ENCODE measurements around the gene CLCN7. TPM values are rescaled to one million over a fixed set of nuclear protein-coding genes. Genes with fewer than 3 reads are reported as not detected.

The CLCN7 gene
- total and polyA plus RNA-seq, 2 experiments from 2014 or later = 17.4 to 53.8 TPM

- Mint-ChIP-seq H3K36me3 (ENCODE audit: low read depth) (peaks cover 15% of the 10 kb centered on the region), H3K27me3 (ENCODE audit: insufficient read depth, low read depth, poor library complexity) (peaks cover 9% of the 10 kb centered on the region), H3K27ac (no peak overlapping the region), H3K9me3 (no peaks in the 10 kb centered on the region), H3K4me3 (no peak overlapping the region), H3K4me1 (no peaks in the 10 kb centered on the region; the same call in 2 of the 3 replicates)
- H3K27me3 ChIP-seq (ENCODE audit: insufficient read depth) = no peaks in the 10 kb centered on the region
- ATAC-seq (no peak), DNase-seq (ENCODE audit: low spot score) (no peak)
- H4K20me1 ChIP-seq (replicated peaks; ENCODE audit: insufficient read depth) = no peaks in the 10 kb centered on the region
- H3K9me2 ChIP-seq (ENCODE audit: insufficient read depth) = no peaks in the 10 kb centered on the region
- no peak overlapping the region for H3K4me2 ChIP-seq
- no peak overlapping the region for H3K4me3 ChIP-seq
- H3K79me2 ChIP-seq (replicated peaks; ENCODE audit: insufficient read depth) = no peaks in the 10 kb centered on the region
- no peak overlapping the region for H3K27ac ChIP-seq (ENCODE audit: low read depth)
- no peaks in the 10 kb centered on the region for H3K36me3 ChIP-seq (ENCODE audit: insufficient read depth)
- TF ChIP-seq STAT1 (IDR thresholded peaks at IDR 0.05; ENCODE audit: unreplicated experiment) = no peak
- TF ChIP-seq ZNF331 (CRISPR knock-in tag; IDR thresholded peaks at IDR 0.05; ENCODE audit: low read depth) = no peak
- TF ChIP-seq EZH2phosphoT487 (IDR thresholded peaks at IDR 0.05; ENCODE audit: unreplicated experiment) = no peak
- no peak for TF ChIP-seq ZNF462 (CRISPR knock-in tag; IDR thresholded peaks at IDR 0.05)
- TF ChIP-seq JUNB (IDR thresholded peaks at IDR 0.05; ENCODE audit: unreplicated experiment) = no peak
- TF ChIP-seq NANOG (IDR thresholded peaks at IDR 0.05; ENCODE audit: borderline replicate concordance) = no peak
- no peak for TF ChIP-seq CREB1 (CRISPR knock-in tag; IDR thresholded peaks at IDR 0.05; ENCODE audit: low read depth)
- no peak for TF ChIP-seq REST (IDR thresholded peaks at IDR 0.05; ENCODE audit: unreplicated experiment)
- no peak for TF ChIP-seq ETS1 (IDR thresholded peaks at IDR 0.05)
- TF ChIP-seq ZNF114 (CRISPR knock-in tag; IDR thresholded peaks at IDR 0.05) = no peak
- TF ChIP-seq EZH2 (IDR thresholded peaks at IDR 0.05; ENCODE audit: low read depth, unreplicated experiment) = no peak
- H3F3A ChIP-seq (replicated peaks; ENCODE audit: low read depth) = no peaks in the 10 kb centered on the region
- H3K4me1 ChIP-seq (ENCODE audit: insufficient read depth) = no peaks in the 10 kb centered on the region
- no peak overlapping the region for H2AFZ ChIP-seq
Measured at GRCh38 chr16:1454561-1454960, 20.3 kb downstream of the CLCN7 start.

Data from GM23338 (cell line).